Immature natural killer cell (primary cell): ENCODE results near the gene U2AF2. TPM values are rescaled to one million over a fixed set of nuclear protein-coding genes. Genes with fewer than 3 reads are reported as not detected.
A peak's percentile ranks its signal among the peaks of the same experiment; 100 is the strongest.

Experiments
- DNase-seq, 3 donors: peaks; one replicate each; pipeline ENCODE4 v3.0.0; 2022; ENCODE audit warnings: mixed read lengths in 1 of 3
- H3K27ac Mint-ChIP-seq, 6 donors: one replicate each; pipeline ENCODE4 v1.8.0; 2020; ENCODE audit warnings: mixed read lengths in 6 of 6, mild to moderate bottlenecking in 5 of 6, inconsistent platforms in 4 of 6, moderate library complexity in 3 of 6
- H3K27me3 Mint-ChIP-seq, 3 donors: one replicate each; pipeline ENCODE4 v1.8.0; 2020 to 2021; ENCODE audit warnings: low read depth in 3 of 3, mild to moderate bottlenecking in 3 of 3, mixed read lengths in 3 of 3, moderate library complexity in 3 of 3, inconsistent platforms in 1 of 3
- H3K36me3 Mint-ChIP-seq, 3 donors: one replicate each; pipeline ENCODE4 v1.8.0; 2020; ENCODE audit warnings: mixed read lengths in 3 of 3, inconsistent platforms in 2 of 3, mild to moderate bottlenecking in 2 of 3
- H3K4me1 Mint-ChIP-seq, 2 donors: one replicate each; pipeline ENCODE4 v1.8.0; 2020; ENCODE audit warnings: inconsistent platforms in 2 of 2, mild to moderate bottlenecking in 2 of 2, mixed read lengths in 2 of 2, moderate library complexity in 1 of 2
- H3K4me3 Mint-ChIP-seq, 5 donors: one replicate each; pipeline ENCODE4 v1.8.0; 2020; ENCODE audit warnings: mild to moderate bottlenecking in 5 of 5, mixed read lengths in 5 of 5, inconsistent platforms in 3 of 5, moderate library complexity in 3 of 5
- H3K9me3 Mint-ChIP-seq, 6 donors: one replicate each; pipeline ENCODE4 v1.8.0; 2020; ENCODE audit warnings: mild to moderate bottlenecking in 6 of 6, mixed read lengths in 6 of 6, inconsistent platforms in 4 of 6, moderate library complexity in 3 of 6
- polyA plus RNA-seq, 3 donors: library from polyadenylated mRNA; unstranded; fragments of 300-500 nt; fragmentation: Illumina TruSeq; gene quantifications; one replicate each; pipeline ENCODE4 v1.2.3, GENCODE V29; 2021

U2AF2 gene
- polyA plus RNA-seq, 3 donors from 2014 or later, result 3.1 to 17.0 (median 8.0) TPM

GRCh38 chr19:55681131-55682092, 26.6 kb downstream of the U2AF2 start:
- no peak overlapping the region for H3K4me3 Mint-ChIP-seq
- H3K4me1 Mint-ChIP-seq, result peaks cover 34 to 35% of the 10 kb centered on the region in 2 donors
- no peaks in the 10 kb centered on the region for H3K36me3 Mint-ChIP-seq
- H3K27ac Mint-ChIP-seq, result no peak overlapping the region
- peaks cover 0 to 5% (median 2%) of the 10 kb centered on the region in 3 donors for H3K27me3 Mint-ChIP-seq
- no peak for DNase-seq
- H3K9me3 Mint-ChIP-seq, result no peaks in the 10 kb centered on the region

- no peak overlapping the region for H3K4me3 Mint-ChIP-seq
These were observed 28.8 kb downstream of the U2AF2 start for GRCh38 chr19:55683449-55684261.

GRCh38 chr19:55684946-55685681, 30.3 kb downstream of the U2AF2 start:
- DNase-seq, result no peak

More at GRCh38 chr19:55683449-55684261, 28.8 kb downstream of the U2AF2 start:
- H3K4me1 Mint-ChIP-seq, result peaks cover 13 to 17% of the 10 kb centered on the region in 2 donors
- H3K36me3 Mint-ChIP-seq, result no peaks in the 10 kb centered on the region
- DNase-seq, result no peak
- H3K27me3 Mint-ChIP-seq, result peaks cover 0 to 4% (median 0%) of the 10 kb centered on the region in 3 donors
- H3K27ac Mint-ChIP-seq, result no peak overlapping the region
- H3K9me3 Mint-ChIP-seq, result no peaks in the 10 kb centered on the region

GRCh38 chr19:55685776-55686175, 30.9 kb downstream of the U2AF2 start:
- Mint-ChIP-seq H3K36me3 (no peaks in the 10 kb centered on the region), H3K27me3 (no peaks in the 10 kb centered on the region), H3K27ac (no peak overlapping the region), H3K4me3 (no peak overlapping the region), H3K4me1 (peaks cover 11 to 13% of the 10 kb centered on the region in 2 donors), H3K9me3 (no peaks in the 10 kb centered on the region)
- no peak for DNase-seq

More at GRCh38 chr19:55684946-55685681, 30.3 kb downstream of the U2AF2 start:
- no peaks in the 10 kb centered on the region for H3K9me3 Mint-ChIP-seq
- no peak overlapping the region for H3K27ac Mint-ChIP-seq
- H3K4me1 Mint-ChIP-seq, result peaks cover 11 to 13% of the 10 kb centered on the region in 2 donors
- no peaks in the 10 kb centered on the region for H3K27me3 Mint-ChIP-seq
- no peak overlapping the region for H3K4me3 Mint-ChIP-seq
- H3K36me3 Mint-ChIP-seq, result no peaks in the 10 kb centered on the region

- peaks cover 11 to 13% of the 10 kb centered on the region in 2 donors for H3K4me1 Mint-ChIP-seq
- no peak overlapping the region for H3K27ac Mint-ChIP-seq
- H3K36me3 Mint-ChIP-seq, result no peaks in the 10 kb centered on the region
These were observed 31.6 kb downstream of the U2AF2 start for GRCh38 chr19:55686311-55687050.

GRCh38 chr19:55687281-55688201, 32.7 kb downstream of the U2AF2 start:
- H3K36me3 Mint-ChIP-seq, result no peaks in the 10 kb centered on the region
- peak overlapping the region in 1 of 6 donors; percentile 74 for H3K27ac Mint-ChIP-seq
- peaks cover 11 to 13% of the 10 kb centered on the region in 2 donors for H3K4me1 Mint-ChIP-seq
- H3K9me3 Mint-ChIP-seq, result no peaks in the 10 kb centered on the region
- H3K27me3 Mint-ChIP-seq, result no peaks in the 10 kb centered on the region
- no peak for DNase-seq
- H3K4me3 Mint-ChIP-seq, result no peak overlapping the region

More at GRCh38 chr19:55686311-55687050, 31.6 kb downstream of the U2AF2 start:
- DNase-seq, result no peak
- Mint-ChIP-seq H3K27me3 (no peaks in the 10 kb centered on the region), H3K9me3 (no peaks in the 10 kb centered on the region), H3K4me3 (no peak overlapping the region)

GRCh38 chr19:55688422-55689218, 33.8 kb downstream of the U2AF2 start:
- Mint-ChIP-seq H3K4me3 (no peak overlapping the region), H3K27ac (peak overlapping the region in 1 of 6 donors; percentile 45), H3K27me3 (no peaks in the 10 kb centered on the region), H3K9me3 (no peaks in the 10 kb centered on the region), H3K4me1 (peaks cover 10 to 12% of the 10 kb centered on the region in 2 donors), H3K36me3 (peaks cover 0 to 5% (median 0%) of the 10 kb centered on the region in 3 donors)
- DNase-seq, result no peak

- Mint-ChIP-seq H3K4me1 (peaks cover 5 to 6% of the 10 kb centered on the region in 2 donors), H3K36me3 (peaks cover 0 to 7% (median 0%) of the 10 kb centered on the region in 3 donors), H3K27me3 (no peaks in the 10 kb centered on the region), H3K4me3 (no peak overlapping the region), H3K27ac (no peak overlapping the region), H3K9me3 (no peaks in the 10 kb centered on the region)
- no peak for DNase-seq
These were observed 34.7 kb downstream of the U2AF2 start for GRCh38 chr19:55689411-55690108.

GRCh38 chr19:55690109-55690768, 35.4 kb downstream of the U2AF2 start:
- H3K9me3 Mint-ChIP-seq, result no peaks in the 10 kb centered on the region
- H3K27me3 Mint-ChIP-seq, result no peaks in the 10 kb centered on the region
- H3K4me3 Mint-ChIP-seq, result no peak overlapping the region
- peaks cover 0 to 6% of the 10 kb centered on the region in 2 donors for H3K4me1 Mint-ChIP-seq
- H3K27ac Mint-ChIP-seq, result no peak overlapping the region
- no peak for DNase-seq
- peaks cover 0 to 7% (median 0%) of the 10 kb centered on the region in 3 donors for H3K36me3 Mint-ChIP-seq

GRCh38 chr19:55690769-55691545, 36.1 kb downstream of the U2AF2 start:
- Mint-ChIP-seq H3K27ac (no peak overlapping the region), H3K9me3 (no peaks in the 10 kb centered on the region), H3K36me3 (peaks cover 0 to 7% (median 0%) of the 10 kb centered on the region in 3 donors), H3K4me1 (peaks cover 0 to 3% of the 10 kb centered on the region in 2 donors), H3K27me3 (no peaks in the 10 kb centered on the region), H3K4me3 (no peak overlapping the region)
- no peak for DNase-seq
